ENCODE data around the gene DDX4.
"Not testable (repeated sequence)": the region's sequence is repeated elsewhere in the genome, so short reads cannot be mapped to it uniquely, and the experiment has no call there.

DDX4 gene

GRCh38 chr5:55731848-55732247 is 6.0 kb upstream of the DDX4 start:
- DNase-seq: no peak

- no peak for DNase-seq
These were observed 5.3 kb upstream of the DDX4 start for GRCh38 chr5:55732585-55732984.

GRCh38 chr5:55734658-55735057 is 3.2 kb upstream of the DDX4 start:
- DNase-seq: no peak

GRCh38 chr5:55742778-55743177 is 4.9 kb downstream of the DDX4 start:
- DNase-seq: no peak

GRCh38 chr5:55747778-55748318 is 10.0 kb downstream of the DDX4 start:
- DNase-seq: no peak

GRCh38 chr5:55749387-55749786 is 11.5 kb downstream of the DDX4 start:
- DNase-seq: no peak

GRCh38 chr5:55750063-55750462 is 12.2 kb downstream of the DDX4 start:
- DNase-seq: no peak

- DNase-seq: no peak
These were observed 12.6 kb downstream of the DDX4 start for GRCh38 chr5:55750499-55750898.

GRCh38 chr5:55758231-55758630 is 20.4 kb downstream of the DDX4 start:
- DNase-seq: no peak

- DNase-seq: no peak
These were observed 20.9 kb downstream of the DDX4 start for GRCh38 chr5:55758714-55759113.

- not testable (repeated sequence) for DNase-seq
These were observed 23.9 kb downstream of the DDX4 start for GRCh38 chr5:55761721-55762120.

GRCh38 chr5:55763746-55764420 is 26.0 kb downstream of the DDX4 start:
- no peak for DNase-seq

GRCh38 chr5:55768279-55768678 is 30.4 kb downstream of the DDX4 start:
- no peak for DNase-seq

- DNase-seq: no peak
These were observed 33.4 kb downstream of the DDX4 start for GRCh38 chr5:55771175-55771655.

- no peak for DNase-seq
These were observed 35.2 kb downstream of the DDX4 start for GRCh38 chr5:55773057-55773456.

GRCh38 chr5:55777332-55777731 is 39.5 kb downstream of the DDX4 start:
- no peak for DNase-seq

- DNase-seq: no peak
These were observed 63.1 kb downstream of the DDX4 start for GRCh38 chr5:55800924-55801323.

GRCh38 chr5:55808814-55809213 is 71.0 kb downstream of the DDX4 start:
- not testable (repeated sequence) for DNase-seq

- not testable (repeated sequence) for DNase-seq
These were observed 78.1 kb downstream of the DDX4 start for GRCh38 chr5:55815939-55816338.

- no peak for DNase-seq
These were observed 78.5 kb downstream of the DDX4 start for GRCh38 chr5:55816342-55816741.

- DNase-seq: no peak
These were observed 79.2 kb downstream of the DDX4 start for GRCh38 chr5:55817030-55817429.

- no peak for DNase-seq
These were observed 82.6 kb downstream of the DDX4 start for GRCh38 chr5:55820488-55820887.

- DNase-seq: no peak
These were observed 84.1 kb downstream of the DDX4 start for GRCh38 chr5:55821731-55822512.

- DNase-seq: no peak
These were observed 85.4 kb downstream of the DDX4 start for GRCh38 chr5:55823151-55823796.
